HG02938 (cell line): ENCODE results near the gene RRBP1.
A peak's percentile ranks its signal among the peaks of the same experiment; 100 is the strongest.

Experiments used
- ATAC-seq: cut with Tn5 transposase; IDR thresholded peaks from one replicate; pipeline ENCODE4 v1.9.1; 2021; ENCODE audit warnings: mild to moderate bottlenecking, moderate library complexity; ENCODE audit not compliant: unreplicated experiment

RRBP1 gene

GRCh38 chr20:17683218-17684076, 1.4 kb upstream of the RRBP1 start:
- ATAC-seq = no peak

GRCh38 chr20:17682889-17683198, 802 bp upstream of the RRBP1 start:
- no peak for ATAC-seq

GRCh38 chr20:17681726-17682102, 328 bp downstream of the RRBP1 start:
- ATAC-seq = peak; percentile 20

GRCh38 chr20:17680836-17681725, 961 bp downstream of the RRBP1 start:
- ATAC-seq = peak; percentile 23

GRCh38 chr20:17679941-17680835, 1.9 kb downstream of the RRBP1 start:
- no peak for ATAC-seq

GRCh38 chr20:17678886-17679285, 3.2 kb downstream of the RRBP1 start:
- no peak for ATAC-seq

GRCh38 chr20:17678295-17678694, 3.7 kb downstream of the RRBP1 start:
- ATAC-seq = no peak

- no peak for ATAC-seq
Observed at GRCh38 chr20:17676942-17677341, 5.1 kb downstream of the RRBP1 start.

GRCh38 chr20:17676378-17676759, 5.7 kb downstream of the RRBP1 start:
- no peak for ATAC-seq

GRCh38 chr20:17675519-17676377, 6.3 kb downstream of the RRBP1 start:
- ATAC-seq = no peak

GRCh38 chr20:17674722-17675518, 7.1 kb downstream of the RRBP1 start:
- ATAC-seq = no peak

- no peak for ATAC-seq
Observed at GRCh38 chr20:17673084-17673483, 9.0 kb downstream of the RRBP1 start.

GRCh38 chr20:17671565-17671964, 10.5 kb downstream of the RRBP1 start:
- no peak for ATAC-seq

GRCh38 chr20:17671011-17671410, 11.0 kb downstream of the RRBP1 start:
- no peak for ATAC-seq

- no peak for ATAC-seq
Observed at GRCh38 chr20:17669306-17669931, 12.6 kb downstream of the RRBP1 start.

- ATAC-seq = no peak
Observed at GRCh38 chr20:17668432-17668831, 13.6 kb downstream of the RRBP1 start.

- ATAC-seq = no peak
Observed at GRCh38 chr20:17667445-17667844, 14.6 kb downstream of the RRBP1 start.

GRCh38 chr20:17666481-17666880, 15.6 kb downstream of the RRBP1 start:
- ATAC-seq = no peak

GRCh38 chr20:17665756-17666155, 16.3 kb downstream of the RRBP1 start:
- ATAC-seq = no peak
